ENCODE measurements around the gene LARGE1. TPM values are rescaled to one million over a fixed set of nuclear protein-coding genes. Genes with fewer than 3 reads are reported as not detected.

The LARGE1 gene
- total RNA-seq, 2 donors from 2014 or later, result 29.5 to 42.1 TPM

- H3K27me3 ChIP-seq (replicated peaks; ENCODE audit: insufficient read depth), result no peaks in the 10 kb centered on the region
- DNase-seq (ENCODE audit: low spot score), result no peak
- H3K27ac ChIP-seq, result no peak overlapping the region
- no peak overlapping the region for H3K4me3 ChIP-seq
- no peak for ATAC-seq (ENCODE audit: insufficient number of reproducible peaks, low FRiP score, low read depth)
- H3K9me3 ChIP-seq, result no peaks in the 10 kb centered on the region
- TF ChIP-seq, protein P1, sequence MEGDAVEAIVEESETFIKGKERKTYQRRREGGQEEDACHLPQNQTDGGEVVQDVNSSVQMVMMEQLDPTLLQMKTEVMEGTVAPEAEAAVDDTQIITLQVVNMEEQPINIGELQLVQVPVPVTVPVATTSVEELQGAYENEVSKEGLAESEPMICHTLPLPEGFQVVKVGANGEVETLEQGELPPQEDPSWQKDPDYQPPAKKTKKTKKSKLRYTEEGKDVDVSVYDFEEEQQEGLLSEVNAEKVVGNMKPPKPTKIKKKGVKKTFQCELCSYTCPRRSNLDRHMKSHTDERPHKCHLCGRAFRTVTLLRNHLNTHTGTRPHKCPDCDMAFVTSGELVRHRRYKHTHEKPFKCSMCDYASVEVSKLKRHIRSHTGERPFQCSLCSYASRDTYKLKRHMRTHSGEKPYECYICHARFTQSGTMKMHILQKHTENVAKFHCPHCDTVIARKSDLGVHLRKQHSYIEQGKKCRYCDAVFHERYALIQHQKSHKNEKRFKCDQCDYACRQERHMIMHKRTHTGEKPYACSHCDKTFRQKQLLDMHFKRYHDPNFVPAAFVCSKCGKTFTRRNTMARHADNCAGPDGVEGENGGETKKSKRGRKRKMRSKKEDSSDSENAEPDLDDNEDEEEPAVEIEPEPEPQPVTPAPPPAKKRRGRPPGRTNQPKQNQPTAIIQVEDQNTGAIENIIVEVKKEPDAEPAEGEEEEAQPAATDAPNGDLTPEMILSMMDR (IDR thresholded peaks at IDR 0.05), result no peak
- H3K36me3 ChIP-seq, result no peaks in the 10 kb centered on the region
- no peaks in the 10 kb centered on the region for H3K4me1 ChIP-seq (ENCODE audit: control insufficient read depth in 1 of 2, low read depth in 2 of 2)
Observed at GRCh38 chr22:33578752-33579151, 341.5 kb downstream of the LARGE1 start.

- ATAC-seq (ENCODE audit: insufficient number of reproducible peaks, low FRiP score, low read depth), result no peak
- TF ChIP-seq, protein P1 (IDR thresholded peaks at IDR 0.05), result no peak
- no peaks in the 10 kb centered on the region for H3K4me1 ChIP-seq (ENCODE audit: control insufficient read depth in 1 of 2, low read depth in 2 of 2)
Observed at GRCh38 chr22:33577862-33578411, 342.3 kb downstream of the LARGE1 start.

DNA sequence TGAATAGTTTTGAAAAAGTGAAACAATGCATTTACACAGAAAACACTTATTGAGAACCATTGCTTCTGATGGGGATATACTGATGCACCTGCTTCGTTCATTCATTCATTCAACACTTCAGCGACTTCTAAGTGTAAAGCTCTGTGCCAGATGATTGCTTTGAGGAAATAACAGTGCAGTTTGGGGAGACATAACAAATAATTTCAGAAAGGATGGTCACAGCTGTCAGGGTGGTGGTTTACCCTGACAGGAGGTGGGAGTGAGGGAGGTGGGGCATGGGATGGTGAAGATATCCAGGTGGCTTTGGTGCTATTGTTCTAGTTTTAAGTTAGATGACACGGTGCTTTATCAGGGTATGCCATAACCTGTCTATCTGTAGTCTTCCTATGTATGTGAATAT, 344.1 kb downstream of the LARGE1 start:
- Histone ChIP-seq H3K27me3 (replicated peaks; ENCODE audit: insufficient read depth) (no peaks in the 10 kb centered on the region), H3K4me3 (no peak overlapping the region), H3K36me3 (no peaks in the 10 kb centered on the region), H3K9me3 (no peaks in the 10 kb centered on the region), H3K27ac (no peak overlapping the region), H3K4me1 (ENCODE audit: control insufficient read depth in 1 of 2, low read depth in 2 of 2) (no peaks in the 10 kb centered on the region)
- no peak for ATAC-seq (ENCODE audit: insufficient number of reproducible peaks, low FRiP score, low read depth)
- TF ChIP-seq, protein P1 (IDR thresholded peaks at IDR 0.05), result no peak
- DNase-seq (ENCODE audit: low spot score), result no peak

More at GRCh38 chr22:33577862-33578411, 342.3 kb downstream of the LARGE1 start:
- no peak for DNase-seq (ENCODE audit: low spot score)
- H3K9me3 ChIP-seq, result no peaks in the 10 kb centered on the region
- H3K36me3 ChIP-seq, result no peaks in the 10 kb centered on the region
- H3K4me3 ChIP-seq, result no peak overlapping the region
- H3K27me3 ChIP-seq (replicated peaks; ENCODE audit: insufficient read depth), result no peaks in the 10 kb centered on the region
- H3K27ac ChIP-seq, result no peak overlapping the region

DNA sequence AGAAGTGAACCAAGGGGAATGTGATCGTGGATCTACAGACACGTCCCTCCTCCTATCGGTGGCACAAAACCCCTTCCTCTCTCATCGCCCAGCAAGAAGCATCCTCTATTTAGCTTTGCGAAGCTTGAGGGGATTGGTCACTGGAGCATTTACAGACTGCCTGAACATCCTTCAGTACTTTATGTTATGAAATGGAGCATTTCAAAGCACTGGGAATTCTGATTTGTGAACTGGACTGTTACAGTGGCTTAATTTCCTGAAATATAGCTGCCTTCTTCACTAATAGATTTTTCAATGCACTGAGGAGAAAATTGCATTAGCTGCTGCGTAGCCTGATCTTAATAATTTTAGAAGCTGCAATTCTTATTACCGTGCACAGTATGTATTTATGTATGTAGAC, 344.5 kb downstream of the LARGE1 start:
- Histone ChIP-seq H3K4me1 (ENCODE audit: control insufficient read depth in 1 of 2, low read depth in 2 of 2) (no peaks in the 10 kb centered on the region), H3K36me3 (no peaks in the 10 kb centered on the region), H3K27me3 (replicated peaks; ENCODE audit: insufficient read depth) (no peaks in the 10 kb centered on the region), H3K27ac (no peak overlapping the region), H3K9me3 (no peaks in the 10 kb centered on the region), H3K4me3 (no peak overlapping the region)
- DNase-seq (ENCODE audit: low spot score) (no peak), ATAC-seq (ENCODE audit: insufficient number of reproducible peaks, low FRiP score, low read depth) (no peak)
- TF ChIP-seq, protein P1 (IDR thresholded peaks at IDR 0.05), result no peak

- H3K36me3 ChIP-seq, result no peaks in the 10 kb centered on the region
- DNase-seq (ENCODE audit: low spot score), result no peak
- H3K27me3 ChIP-seq (replicated peaks; ENCODE audit: insufficient read depth), result no peaks in the 10 kb centered on the region
- H3K9me3 ChIP-seq, result no peaks in the 10 kb centered on the region
- no peaks in the 10 kb centered on the region for H3K4me1 ChIP-seq (ENCODE audit: control insufficient read depth in 1 of 2, low read depth in 2 of 2)
- TF ChIP-seq, protein P1 (IDR thresholded peaks at IDR 0.05), result no peak
- no peak overlapping the region for H3K4me3 ChIP-seq
- no peak for ATAC-seq (ENCODE audit: insufficient number of reproducible peaks, low FRiP score, low read depth)
- no peak overlapping the region for H3K27ac ChIP-seq
Observed at GRCh38 chr22:33575041-33575440, 345.2 kb downstream of the LARGE1 start.
